ENCODE results near the gene MACROD2. TPM values are rescaled to one million over a fixed set of nuclear protein-coding genes. Genes with fewer than 3 reads are reported as not detected.

The MACROD2 gene
- polyA plus RNA-seq, 1 donor (not counting 4 experiments of a cell fraction or from before 2014, with no cell fraction given) = 0.71 TPM

DNA sequence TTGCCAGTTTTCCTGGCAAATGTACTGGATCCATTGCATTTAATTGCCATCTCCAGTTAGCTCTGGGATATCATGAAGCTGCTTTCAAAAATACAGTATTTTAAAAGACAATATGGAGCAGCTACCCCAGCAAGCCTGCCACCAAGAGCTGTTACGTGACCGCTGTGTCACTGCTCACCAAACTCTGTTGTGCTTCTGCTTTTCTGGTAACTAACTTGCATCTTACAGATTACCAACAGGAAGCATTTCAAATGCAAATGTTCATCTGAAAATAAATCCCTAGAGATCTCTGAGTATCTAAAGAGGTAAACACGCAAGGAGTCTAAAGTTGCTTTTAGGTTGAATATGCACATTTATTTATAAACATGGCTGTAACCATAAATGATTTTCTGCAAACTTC lies 1569.7 kb downstream of the MACROD2 start:
- H3K4me2 ChIP-seq (ENCODE audit: control insufficient read depth, extremely low read depth, insufficient read depth, low read depth, low read length) = no peak overlapping the region
- H3K9me1 ChIP-seq (ENCODE audit: control insufficient read depth, extremely low read depth, insufficient read depth, low read length) = no peaks in the 10 kb centered on the region
- H3K36me3 ChIP-seq (ENCODE audit: control insufficient read depth in 2 of 2, extremely low read depth in 1 of 2, insufficient read depth in 2 of 2, low read length in 2 of 2) = no peaks in the 10 kb centered on the region
- no peak overlapping the region for H3K9ac ChIP-seq (ENCODE audit: control insufficient read depth, extremely low read depth, insufficient read depth, low read length)
- no peak for FAIRE-seq
- dilution Hi-C loops (cut with MboI; ENCODE audit: extremely low pct_ligation_motif_present, low sequenced_read_pairs) = no loop called here
- H3K27ac ChIP-seq (ENCODE audit: control insufficient read depth, insufficient read depth, low read length) = no peak overlapping the region
- H3K79me2 ChIP-seq (ENCODE audit: control insufficient read depth, insufficient read depth, low read length) = no peaks in the 10 kb centered on the region
- H3K27me3 ChIP-seq (ENCODE audit: control insufficient read depth, extremely low read depth, insufficient read depth, low read length) = no peaks in the 10 kb centered on the region
- no peaks in the 10 kb centered on the region for H3K4me1 ChIP-seq (ENCODE audit: control insufficient read depth, extremely low read depth, insufficient read depth, low read length)
- H2AFZ ChIP-seq (ENCODE audit: control insufficient read depth, low read length) = no peak overlapping the region
- H3K4me3 ChIP-seq (ENCODE audit: control insufficient read depth in 2 of 3, extremely low read depth in 1 of 3, insufficient read depth in 2 of 3, low read depth in 1 of 3, low read length in 3 of 3) = no peak overlapping the region
- TF ChIP-seq, protein P1, sequence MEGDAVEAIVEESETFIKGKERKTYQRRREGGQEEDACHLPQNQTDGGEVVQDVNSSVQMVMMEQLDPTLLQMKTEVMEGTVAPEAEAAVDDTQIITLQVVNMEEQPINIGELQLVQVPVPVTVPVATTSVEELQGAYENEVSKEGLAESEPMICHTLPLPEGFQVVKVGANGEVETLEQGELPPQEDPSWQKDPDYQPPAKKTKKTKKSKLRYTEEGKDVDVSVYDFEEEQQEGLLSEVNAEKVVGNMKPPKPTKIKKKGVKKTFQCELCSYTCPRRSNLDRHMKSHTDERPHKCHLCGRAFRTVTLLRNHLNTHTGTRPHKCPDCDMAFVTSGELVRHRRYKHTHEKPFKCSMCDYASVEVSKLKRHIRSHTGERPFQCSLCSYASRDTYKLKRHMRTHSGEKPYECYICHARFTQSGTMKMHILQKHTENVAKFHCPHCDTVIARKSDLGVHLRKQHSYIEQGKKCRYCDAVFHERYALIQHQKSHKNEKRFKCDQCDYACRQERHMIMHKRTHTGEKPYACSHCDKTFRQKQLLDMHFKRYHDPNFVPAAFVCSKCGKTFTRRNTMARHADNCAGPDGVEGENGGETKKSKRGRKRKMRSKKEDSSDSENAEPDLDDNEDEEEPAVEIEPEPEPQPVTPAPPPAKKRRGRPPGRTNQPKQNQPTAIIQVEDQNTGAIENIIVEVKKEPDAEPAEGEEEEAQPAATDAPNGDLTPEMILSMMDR (optimal IDR thresholded peaks at IDR 0.05 in 1 of 3, IDR thresholded peaks at IDR 0.05 in 1 of 3, conservative IDR thresholded peaks at IDR 0.05 in 1 of 3; ENCODE audit: extremely low read depth in 1 of 3, insufficient read depth in 2 of 3, low read length in 3 of 3) = no peak
- no peak for TF ChIP-seq EZH2 (IDR thresholded peaks at IDR 0.05; ENCODE audit: low read length)
- no peaks in the 10 kb centered on the region for H3K9me3 ChIP-seq (ENCODE audit: control insufficient read depth, low read depth, low read length)
- no peaks in the 10 kb centered on the region for H4K20me1 ChIP-seq (ENCODE audit: control insufficient read depth, extremely low read depth, insufficient read depth, low read length)
- DNase-seq (ENCODE audit: low read depth, low spot score) = no peak

DNA sequence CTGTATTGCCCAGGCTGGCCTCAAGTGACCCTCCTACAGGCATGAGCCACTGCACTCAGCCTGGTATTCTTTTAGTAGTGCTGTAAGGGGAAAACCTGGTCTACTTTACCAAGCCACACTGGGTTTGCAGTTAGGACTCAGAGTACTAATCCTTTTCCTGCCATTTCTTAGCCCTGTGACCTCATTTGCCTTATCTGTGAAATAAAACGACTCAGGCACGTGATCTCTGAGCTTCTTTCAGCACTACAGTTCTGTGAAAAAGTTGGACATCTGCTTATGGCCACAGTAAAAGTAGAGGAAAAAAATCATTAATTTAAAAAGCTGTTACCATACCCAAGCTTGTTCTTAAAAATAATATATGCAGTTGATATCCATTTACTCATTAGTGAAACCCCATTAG lies 1570.5 kb downstream of the MACROD2 start:
- FAIRE-seq (no peak), DNase-seq (ENCODE audit: low read depth, low spot score) (no peak)
- no peaks in the 10 kb centered on the region for H3K9me3 ChIP-seq (ENCODE audit: control insufficient read depth, low read depth, low read length)
- H3K27me3 ChIP-seq (ENCODE audit: control insufficient read depth, extremely low read depth, insufficient read depth, low read length) = no peaks in the 10 kb centered on the region
- no peak overlapping the region for H3K4me2 ChIP-seq (ENCODE audit: control insufficient read depth, extremely low read depth, insufficient read depth, low read depth, low read length)
- no peak overlapping the region for H2AFZ ChIP-seq (ENCODE audit: control insufficient read depth, low read length)
- no peaks in the 10 kb centered on the region for H3K79me2 ChIP-seq (ENCODE audit: control insufficient read depth, insufficient read depth, low read length)
- dilution Hi-C loops (cut with MboI; ENCODE audit: extremely low pct_ligation_motif_present, low sequenced_read_pairs) = no loop called here
- no peak overlapping the region for H3K4me3 ChIP-seq (ENCODE audit: control insufficient read depth in 2 of 3, extremely low read depth in 1 of 3, insufficient read depth in 2 of 3, low read depth in 1 of 3, low read length in 3 of 3)
- no peaks in the 10 kb centered on the region for H4K20me1 ChIP-seq (ENCODE audit: control insufficient read depth, extremely low read depth, insufficient read depth, low read length)
- no peaks in the 10 kb centered on the region for H3K9me1 ChIP-seq (ENCODE audit: control insufficient read depth, extremely low read depth, insufficient read depth, low read length)
- no peaks in the 10 kb centered on the region for H3K36me3 ChIP-seq (ENCODE audit: control insufficient read depth in 2 of 2, extremely low read depth in 1 of 2, insufficient read depth in 2 of 2, low read length in 2 of 2)
- H3K27ac ChIP-seq (ENCODE audit: control insufficient read depth, insufficient read depth, low read length) = no peak overlapping the region
- no peaks in the 10 kb centered on the region for H3K4me1 ChIP-seq (ENCODE audit: control insufficient read depth, extremely low read depth, insufficient read depth, low read length)
- H3K9ac ChIP-seq (ENCODE audit: control insufficient read depth, extremely low read depth, insufficient read depth, low read length) = no peak overlapping the region
- TF ChIP-seq, protein P1 (optimal IDR thresholded peaks at IDR 0.05 in 1 of 3, IDR thresholded peaks at IDR 0.05 in 1 of 3, conservative IDR thresholded peaks at IDR 0.05 in 1 of 3; ENCODE audit: extremely low read depth in 1 of 3, insufficient read depth in 2 of 3, low read length in 3 of 3) = no peak
- TF ChIP-seq EZH2 (IDR thresholded peaks at IDR 0.05; ENCODE audit: low read length) = no peak
